HG03196 (cell line): ENCODE results near the gene CYB561.

ENCODE experiments used
- ATAC-seq: cut with Tn5 transposase; IDR thresholded peaks from one replicate; pipeline ENCODE4 v1.9.1; 2021; ENCODE audit not compliant: unreplicated experiment

CYB561 gene

DNA sequence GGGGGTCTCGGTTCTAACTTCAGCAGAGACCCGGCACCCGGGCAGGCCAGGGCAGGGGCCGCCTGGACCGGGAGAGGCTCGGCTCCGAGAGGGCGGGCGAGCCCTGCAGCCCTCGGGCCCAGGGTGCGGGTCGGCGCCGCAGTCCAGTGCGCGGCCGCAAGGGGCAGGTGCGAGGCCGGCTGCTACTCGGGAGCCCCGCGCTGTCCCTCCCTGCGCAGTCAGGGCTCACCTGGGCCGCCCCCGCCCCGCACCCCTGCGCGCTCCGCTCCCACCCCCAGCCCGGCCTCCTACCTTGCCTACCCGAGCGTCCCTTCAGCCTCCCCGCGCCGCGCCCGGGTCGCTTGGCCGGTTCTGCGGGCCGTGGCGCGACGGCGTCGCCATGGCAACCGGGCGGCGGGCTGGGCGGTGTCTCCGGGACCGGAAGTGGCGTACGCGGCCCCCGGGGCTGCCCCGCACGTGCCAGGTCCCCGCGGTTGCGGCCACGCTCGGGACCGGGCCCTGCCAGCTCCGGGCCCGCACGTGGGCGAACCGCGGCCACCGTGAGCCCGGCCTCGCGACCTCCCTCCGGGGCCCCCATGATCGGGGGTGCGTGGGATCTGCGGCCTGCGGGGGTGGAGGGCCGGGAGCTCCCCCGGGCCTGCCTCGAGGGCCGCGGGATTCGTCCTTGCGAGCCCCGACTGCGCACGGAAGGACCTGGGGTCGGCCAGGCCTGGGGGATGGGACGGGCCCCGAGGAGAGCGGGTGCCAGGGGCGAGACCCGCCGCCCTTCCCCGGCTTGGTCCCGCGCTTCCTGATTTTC, at the start of gene CYB561:
Gene CYB561, minus strand, starts transcription at position 353 of the 799 bp plus-strand sequence. CDS start 8,759 bp downstream, outside the sequence.
- peak; percentile 47 for ATAC-seq

DNA sequence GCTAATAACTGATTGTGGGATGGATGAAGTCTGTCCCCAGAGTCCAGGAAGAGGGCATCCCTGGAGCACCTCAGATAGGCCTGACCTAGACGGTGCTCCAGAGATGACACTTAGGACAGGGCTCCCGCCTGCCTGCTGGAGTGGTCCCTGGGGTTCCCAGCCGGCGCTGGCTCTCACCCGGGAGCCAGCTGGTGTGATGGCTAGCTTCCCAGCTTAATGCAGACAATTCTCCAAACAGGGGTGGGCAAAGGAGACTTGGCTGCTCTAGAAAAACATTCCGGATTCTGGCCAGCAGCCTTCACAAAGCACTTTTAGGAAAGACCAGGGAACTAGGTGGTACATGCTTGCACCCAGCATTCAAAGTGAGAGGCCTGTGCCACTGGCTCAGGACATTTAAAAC, 49.4 kb upstream of the CYB561 start:
- ATAC-seq = no peak

- ATAC-seq = no peak
Observed at GRCh38 chr17:63494300-63494928, 48.3 kb upstream of the CYB561 start.

- ATAC-seq = no peak
Observed at GRCh38 chr17:63493411-63493810, 47.3 kb upstream of the CYB561 start.

DNA sequence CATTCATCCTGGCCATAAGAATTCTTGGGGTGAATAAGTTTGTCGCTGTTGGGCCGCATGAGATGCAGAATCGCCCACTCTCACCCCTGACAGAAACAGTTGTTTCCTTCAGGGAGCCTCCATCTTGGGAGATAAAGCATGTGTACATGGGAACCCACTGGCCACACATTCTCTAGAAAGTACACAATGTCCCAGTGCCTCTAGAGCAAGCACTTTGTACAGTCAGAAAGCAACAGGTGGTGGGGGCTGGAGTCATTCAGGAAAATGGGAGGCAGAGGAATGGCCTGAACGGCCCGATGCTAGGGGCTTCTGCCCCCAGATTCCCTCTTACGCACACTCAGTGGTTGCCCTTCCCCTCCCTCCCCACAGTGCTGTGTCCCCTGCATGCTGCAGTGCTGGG, 46.8 kb upstream of the CYB561 start:
- no peak for ATAC-seq

GRCh38 chr17:63491977-63492618, 46.0 kb upstream of the CYB561 start:
- no peak for ATAC-seq

DNA sequence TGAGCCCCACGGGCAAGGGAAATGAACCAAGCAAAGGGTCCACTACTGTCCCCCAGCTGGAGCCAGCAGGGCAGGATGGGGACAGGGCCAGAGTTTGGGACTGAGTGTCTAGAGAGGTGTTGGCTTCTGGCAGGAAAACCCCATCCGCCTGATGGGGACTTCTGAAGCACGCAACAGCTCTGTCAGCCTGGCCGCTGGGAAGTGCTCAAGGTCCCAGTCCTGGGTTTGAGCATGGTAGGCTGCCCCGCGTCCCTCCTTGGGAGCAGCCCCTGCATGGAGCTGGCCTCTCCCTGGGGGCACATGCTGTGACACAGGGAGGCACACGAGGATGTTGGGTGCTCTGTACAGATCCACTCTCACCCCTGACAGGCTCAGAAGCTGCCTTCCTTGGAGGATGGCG, 45.3 kb upstream of the CYB561 start:
- no peak for ATAC-seq

GRCh38 chr17:63490858-63491400, 44.8 kb upstream of the CYB561 start:
- ATAC-seq = no peak

DNA sequence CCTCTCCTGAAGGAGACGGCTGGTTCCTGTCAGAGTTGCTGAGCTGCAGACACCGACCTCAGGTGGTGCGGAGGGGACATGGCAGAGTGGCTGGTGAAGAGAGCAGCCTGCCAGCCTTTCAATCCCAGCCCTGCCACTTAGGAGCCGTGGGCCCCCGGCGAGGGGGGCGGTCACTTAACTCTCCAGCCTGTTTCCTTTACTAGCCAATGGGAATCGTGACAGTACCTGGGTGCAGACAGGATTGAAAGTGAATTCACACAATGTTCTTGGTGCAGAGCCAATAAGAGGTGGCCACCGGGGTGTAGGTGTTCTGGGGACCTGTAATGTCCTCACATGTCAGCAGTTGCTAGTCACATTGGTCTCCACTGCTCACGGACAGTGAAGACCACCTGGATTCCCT, 44.2 kb upstream of the CYB561 start:
- no peak for ATAC-seq

DNA sequence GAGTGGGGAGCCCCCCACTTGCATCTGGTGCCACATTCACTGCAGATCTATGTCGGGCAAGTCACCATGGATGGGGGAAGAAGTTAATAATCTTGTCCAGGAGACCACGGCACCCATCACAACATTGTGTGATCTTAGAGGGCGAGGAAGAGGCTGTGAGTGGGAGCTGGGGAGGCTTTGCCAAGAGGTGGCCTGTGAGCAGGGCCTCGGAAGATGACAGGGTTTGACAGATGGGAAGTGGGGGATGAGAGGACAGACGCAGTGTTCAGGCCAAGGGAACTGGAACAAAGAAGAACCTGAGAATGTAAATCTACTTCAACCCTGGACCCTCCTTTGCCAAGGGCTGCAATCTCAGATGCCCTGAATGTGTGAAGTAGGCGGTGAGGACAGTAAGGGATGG, 43.2 kb upstream of the CYB561 start:
- ATAC-seq = no peak

GRCh38 chr17:63488851-63489250, 42.7 kb upstream of the CYB561 start:
- no peak for ATAC-seq

DNA sequence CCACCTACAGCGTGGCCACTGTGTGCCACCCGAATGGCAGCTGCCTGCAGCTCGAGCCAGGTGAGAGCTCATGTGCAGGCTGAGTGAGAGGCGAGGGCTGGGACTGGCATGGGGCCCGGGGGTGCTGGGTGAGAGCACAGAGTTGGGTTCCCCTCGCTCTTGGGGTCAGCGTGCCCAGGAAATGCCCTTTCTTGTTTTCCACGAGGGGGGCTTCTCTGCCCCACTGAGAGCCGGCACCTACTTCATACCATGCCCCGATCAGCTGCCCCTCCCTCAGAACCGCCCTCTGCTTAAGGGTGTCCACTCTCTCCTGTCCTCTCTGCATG, 40.9 kb upstream of the CYB561 start:
- no peak for ATAC-seq

- ATAC-seq = no peak
Observed at GRCh38 chr17:63486317-63487013, 40.4 kb upstream of the CYB561 start.

- ATAC-seq = no peak
Observed at GRCh38 chr17:63483655-63484575, 37.8 kb upstream of the CYB561 start.

DNA sequence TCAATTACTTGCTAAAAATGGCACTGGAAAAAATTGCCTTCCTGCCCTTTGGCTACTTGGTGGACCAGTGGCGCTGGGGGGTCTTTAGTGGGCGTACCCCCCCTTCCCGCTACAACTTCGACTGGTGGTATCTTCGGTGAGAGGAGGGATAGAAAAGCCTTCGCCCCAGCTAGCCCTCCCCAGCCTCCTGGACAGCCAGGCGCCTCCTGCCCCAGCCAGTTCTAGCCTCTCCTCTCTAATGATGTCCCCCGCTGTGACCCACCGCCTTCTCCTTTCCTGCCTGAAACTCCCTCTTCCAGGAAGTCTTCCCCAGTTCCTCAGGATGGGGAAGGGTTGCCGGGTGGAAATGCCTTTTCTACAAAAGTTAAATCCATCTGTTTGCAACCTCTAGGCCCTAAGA, 36.9 kb upstream of the CYB561 start:
- ATAC-seq = no peak

DNA sequence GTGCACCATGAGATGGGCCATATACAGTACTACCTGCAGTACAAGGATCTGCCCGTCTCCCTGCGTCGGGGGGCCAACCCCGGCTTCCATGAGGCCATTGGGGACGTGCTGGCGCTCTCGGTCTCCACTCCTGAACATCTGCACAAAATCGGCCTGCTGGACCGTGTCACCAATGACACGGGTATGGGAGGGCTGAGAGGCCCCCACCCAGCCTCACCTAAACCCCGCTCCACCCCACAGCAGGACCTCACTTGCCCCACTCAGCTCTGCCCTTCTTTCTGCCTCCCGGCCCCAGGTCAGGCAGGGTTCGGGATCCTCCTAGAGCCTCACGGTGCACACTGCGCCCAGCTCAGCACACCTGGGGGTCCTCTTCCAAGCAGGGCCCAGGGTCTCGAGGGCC, 36.4 kb upstream of the CYB561 start:
- ATAC-seq = no peak

GRCh38 chr17:63481488-63481870, 35.4 kb upstream of the CYB561 start:
- no peak for ATAC-seq

GRCh38 chr17:63480826-63481487, 34.9 kb upstream of the CYB561 start:
- ATAC-seq = no peak

GRCh38 chr17:63480192-63480784, 34.2 kb upstream of the CYB561 start:
- ATAC-seq = no peak
